Spleen (tissue), 7 donors: ENCODE measurements around the gene ALG8.

Experiments used
- POLR2A ChIP-seq, 3 donors: fragments of 450-650 bp; IDR thresholded peaks; one replicate each; pipeline ENCODE4 v1.5.1; 2017; ENCODE audit warnings: antibody characterized with exemption in 3 of 3, mild to moderate bottlenecking in 1 of 3
- TF ChIP-seq, protein P1 (sequence below), 11 experiments: fragments of 200-600 bp in 7 of 11; fragments of 450-650 bp in 4 of 11; sonication (generic) in 4 of 11; IDR thresholded peaks in 8 of 11; conservative IDR thresholded peaks in 3 of 11; 1 replicate in 7 of 11; 2 replicates in 4 of 11; pipeline versions ENCODE4 v1.4.0 to v1.8.0; 2016 to 2021; ENCODE audit warnings: antibody characterized with exemption in 11 of 11, inconsistent platforms in 4 of 11, mild to moderate bottlenecking in 1 of 11
- donor health status: DM: no; HTN: no; CAD: no; lungs with moderate emphysema.
- donor health status: DM: no; HTN: no; CAD: no.
- donor health status: DM: no; HTN: no; CAD: no.

GRCh38 chr11:78057462-78058055 is 81.9 kb downstream of the ALG8 start:
- TF ChIP-seq, protein P1, sequence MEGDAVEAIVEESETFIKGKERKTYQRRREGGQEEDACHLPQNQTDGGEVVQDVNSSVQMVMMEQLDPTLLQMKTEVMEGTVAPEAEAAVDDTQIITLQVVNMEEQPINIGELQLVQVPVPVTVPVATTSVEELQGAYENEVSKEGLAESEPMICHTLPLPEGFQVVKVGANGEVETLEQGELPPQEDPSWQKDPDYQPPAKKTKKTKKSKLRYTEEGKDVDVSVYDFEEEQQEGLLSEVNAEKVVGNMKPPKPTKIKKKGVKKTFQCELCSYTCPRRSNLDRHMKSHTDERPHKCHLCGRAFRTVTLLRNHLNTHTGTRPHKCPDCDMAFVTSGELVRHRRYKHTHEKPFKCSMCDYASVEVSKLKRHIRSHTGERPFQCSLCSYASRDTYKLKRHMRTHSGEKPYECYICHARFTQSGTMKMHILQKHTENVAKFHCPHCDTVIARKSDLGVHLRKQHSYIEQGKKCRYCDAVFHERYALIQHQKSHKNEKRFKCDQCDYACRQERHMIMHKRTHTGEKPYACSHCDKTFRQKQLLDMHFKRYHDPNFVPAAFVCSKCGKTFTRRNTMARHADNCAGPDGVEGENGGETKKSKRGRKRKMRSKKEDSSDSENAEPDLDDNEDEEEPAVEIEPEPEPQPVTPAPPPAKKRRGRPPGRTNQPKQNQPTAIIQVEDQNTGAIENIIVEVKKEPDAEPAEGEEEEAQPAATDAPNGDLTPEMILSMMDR (IDR thresholded peaks at IDR 0.05 in 8 of 11, conservative IDR thresholded peaks at IDR 0.05 in 3 of 11), result no peak
- TF ChIP-seq POLR2A (IDR thresholded peaks at IDR 0.05), result no peak
